GM10847 (cell line): ENCODE data around the gene BCL11A.

ENCODE experiments used
- POLR2A ChIP-seq: IDR thresholded peaks from 2 replicates; pipeline ENCODE4 v1.6.1; 2011; ENCODE audit not compliant: insufficient read length; ENCODE audit errors: extremely low read depth

BCL11A gene

GRCh38 chr2:60496956-60497355 is 56.5 kb downstream of the BCL11A start:
- TF ChIP-seq POLR2A = no peak

- no peak for TF ChIP-seq POLR2A
These were observed 57.0 kb downstream of the BCL11A start for GRCh38 chr2:60496475-60496874.

- no peak for TF ChIP-seq POLR2A
These were observed 58.3 kb downstream of the BCL11A start for GRCh38 chr2:60495041-60495625.

- no peak for TF ChIP-seq POLR2A
These were observed 59.6 kb downstream of the BCL11A start for GRCh38 chr2:60493804-60494387.

- TF ChIP-seq POLR2A = no peak
These were observed 60.9 kb downstream of the BCL11A start for GRCh38 chr2:60492548-60492947.

- no peak for TF ChIP-seq POLR2A
These were observed 62.6 kb downstream of the BCL11A start for GRCh38 chr2:60490848-60491247.

GRCh38 chr2:60490441-60490840 is 63.0 kb downstream of the BCL11A start:
- TF ChIP-seq POLR2A = no peak

- no peak for TF ChIP-seq POLR2A
These were observed 64.2 kb downstream of the BCL11A start for GRCh38 chr2:60489289-60489688.

GRCh38 chr2:60488291-60488690 is 65.2 kb downstream of the BCL11A start:
- no peak for TF ChIP-seq POLR2A

- no peak for TF ChIP-seq POLR2A
These were observed 66.3 kb downstream of the BCL11A start for GRCh38 chr2:60487174-60487573.

- no peak for TF ChIP-seq POLR2A
These were observed 66.9 kb downstream of the BCL11A start for GRCh38 chr2:60486551-60486950.

GRCh38 chr2:60486067-60486466 is 67.4 kb downstream of the BCL11A start:
- TF ChIP-seq POLR2A = no peak

- TF ChIP-seq POLR2A = no peak
These were observed 67.9 kb downstream of the BCL11A start for GRCh38 chr2:60485550-60485949.

GRCh38 chr2:60485055-60485454 is 68.4 kb downstream of the BCL11A start:
- no peak for TF ChIP-seq POLR2A

- TF ChIP-seq POLR2A = no peak
These were observed 69.3 kb downstream of the BCL11A start for GRCh38 chr2:60484133-60484645.

- no peak for TF ChIP-seq POLR2A
These were observed 70.1 kb downstream of the BCL11A start for GRCh38 chr2:60483401-60483800.

- TF ChIP-seq POLR2A = no peak
These were observed 71.2 kb downstream of the BCL11A start for GRCh38 chr2:60482222-60482621.
